ENCODE data around the gene CCDC102B. TPM values are rescaled to one million over a fixed set of nuclear protein-coding genes. Genes with fewer than 3 reads are reported as not detected.
"Not testable (repeated sequence)": the region's sequence is repeated elsewhere in the genome, so short reads cannot be mapped to it uniquely, and the experiment has no call there.

CCDC102B gene
- total RNA-seq, 1 donor from 2014 or later, result 8.2 TPM

DNA sequence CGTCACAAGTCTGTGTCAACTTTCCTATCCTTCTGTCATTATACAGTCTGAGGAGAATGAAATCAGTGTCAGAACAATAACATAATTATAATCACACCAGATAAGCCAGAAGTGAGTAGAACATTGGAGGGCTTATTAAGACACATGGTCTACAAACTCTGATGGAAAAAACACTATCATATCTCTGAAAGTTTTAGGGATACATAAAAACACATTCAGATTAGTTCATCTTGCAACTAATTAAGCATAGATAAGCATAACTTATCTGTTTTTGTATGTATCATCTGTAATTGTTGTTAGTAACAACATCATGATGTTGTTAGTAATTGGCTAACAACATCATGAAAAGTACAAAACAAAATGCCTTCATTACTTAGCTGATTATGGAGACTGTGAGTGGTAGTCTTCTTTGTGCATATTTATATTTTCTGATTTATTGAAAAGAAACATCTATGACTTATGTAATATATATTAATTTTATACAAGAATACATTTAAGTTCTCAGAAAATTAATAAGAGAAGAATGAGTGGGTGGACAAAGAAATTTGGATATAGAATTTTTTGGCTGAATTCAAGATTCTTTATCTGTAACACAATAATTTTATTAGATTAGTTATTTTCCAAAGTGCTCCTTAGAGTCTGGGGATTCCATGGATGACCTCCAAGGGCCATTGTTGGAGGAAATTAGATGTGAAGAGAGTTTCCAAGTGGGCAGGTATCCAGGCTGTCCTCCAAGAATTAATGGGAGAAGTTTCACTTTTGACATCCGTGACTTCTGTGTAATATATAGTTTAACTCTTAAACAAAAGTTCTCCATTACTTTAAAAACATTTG lies 16.9 kb upstream of the CCDC102B start:
- Mint-ChIP-seq H3K27ac (ENCODE audit: unreplicated experiment) (no peak overlapping the region), H3K27me3 (ENCODE audit: unreplicated experiment) (no peaks in the 10 kb centered on the region)
- TF ChIP-seq, protein P1, sequence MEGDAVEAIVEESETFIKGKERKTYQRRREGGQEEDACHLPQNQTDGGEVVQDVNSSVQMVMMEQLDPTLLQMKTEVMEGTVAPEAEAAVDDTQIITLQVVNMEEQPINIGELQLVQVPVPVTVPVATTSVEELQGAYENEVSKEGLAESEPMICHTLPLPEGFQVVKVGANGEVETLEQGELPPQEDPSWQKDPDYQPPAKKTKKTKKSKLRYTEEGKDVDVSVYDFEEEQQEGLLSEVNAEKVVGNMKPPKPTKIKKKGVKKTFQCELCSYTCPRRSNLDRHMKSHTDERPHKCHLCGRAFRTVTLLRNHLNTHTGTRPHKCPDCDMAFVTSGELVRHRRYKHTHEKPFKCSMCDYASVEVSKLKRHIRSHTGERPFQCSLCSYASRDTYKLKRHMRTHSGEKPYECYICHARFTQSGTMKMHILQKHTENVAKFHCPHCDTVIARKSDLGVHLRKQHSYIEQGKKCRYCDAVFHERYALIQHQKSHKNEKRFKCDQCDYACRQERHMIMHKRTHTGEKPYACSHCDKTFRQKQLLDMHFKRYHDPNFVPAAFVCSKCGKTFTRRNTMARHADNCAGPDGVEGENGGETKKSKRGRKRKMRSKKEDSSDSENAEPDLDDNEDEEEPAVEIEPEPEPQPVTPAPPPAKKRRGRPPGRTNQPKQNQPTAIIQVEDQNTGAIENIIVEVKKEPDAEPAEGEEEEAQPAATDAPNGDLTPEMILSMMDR (IDR thresholded peaks at IDR 0.05; ENCODE audit: unreplicated experiment), result no peak

DNA sequence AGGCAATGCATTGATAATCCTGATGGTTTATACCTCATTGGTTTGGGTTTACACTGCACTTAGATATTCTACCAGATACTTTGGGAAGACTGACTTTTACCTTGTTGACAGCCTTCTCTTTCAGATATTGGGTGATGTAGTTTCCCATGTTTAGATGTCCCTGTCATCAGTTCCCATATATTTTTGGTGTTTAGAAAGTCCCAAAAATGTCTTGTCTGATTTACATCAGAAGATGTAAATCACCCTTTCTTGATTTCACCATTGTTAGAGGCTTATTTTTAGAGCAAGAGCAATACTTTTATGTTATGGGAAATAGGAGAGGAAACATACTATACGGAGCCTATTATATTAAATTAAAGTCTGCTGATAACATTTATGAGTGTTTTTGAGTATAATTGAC lies 14.4 kb upstream of the CCDC102B start:
- Mint-ChIP-seq H3K27ac (ENCODE audit: unreplicated experiment) (no peak overlapping the region), H3K4me3 (ENCODE audit: unreplicated experiment) (no peak overlapping the region), H3K36me3 (ENCODE audit: low read depth, unreplicated experiment) (no peaks in the 10 kb centered on the region), H3K4me1 (ENCODE audit: unreplicated experiment) (no peaks in the 10 kb centered on the region), H3K9me3 (ENCODE audit: unreplicated experiment) (no peaks in the 10 kb centered on the region), H3K27me3 (ENCODE audit: unreplicated experiment) (no peaks in the 10 kb centered on the region)
- TF ChIP-seq, protein P1 (IDR thresholded peaks at IDR 0.05; ENCODE audit: unreplicated experiment), result no peak
- DNase-seq (ENCODE audit: low spot score), result no peak

More for the DNA sequence above, 16.9 kb upstream of the CCDC102B start:
- no peaks in the 10 kb centered on the region for H3K9me3 Mint-ChIP-seq (ENCODE audit: unreplicated experiment)
- H3K4me3 Mint-ChIP-seq (ENCODE audit: unreplicated experiment), result no peak overlapping the region
- no peaks in the 10 kb centered on the region for H3K36me3 Mint-ChIP-seq (ENCODE audit: low read depth, unreplicated experiment)
- no peak for DNase-seq (ENCODE audit: low spot score)
- H3K4me1 Mint-ChIP-seq (ENCODE audit: unreplicated experiment), result no peaks in the 10 kb centered on the region

DNA sequence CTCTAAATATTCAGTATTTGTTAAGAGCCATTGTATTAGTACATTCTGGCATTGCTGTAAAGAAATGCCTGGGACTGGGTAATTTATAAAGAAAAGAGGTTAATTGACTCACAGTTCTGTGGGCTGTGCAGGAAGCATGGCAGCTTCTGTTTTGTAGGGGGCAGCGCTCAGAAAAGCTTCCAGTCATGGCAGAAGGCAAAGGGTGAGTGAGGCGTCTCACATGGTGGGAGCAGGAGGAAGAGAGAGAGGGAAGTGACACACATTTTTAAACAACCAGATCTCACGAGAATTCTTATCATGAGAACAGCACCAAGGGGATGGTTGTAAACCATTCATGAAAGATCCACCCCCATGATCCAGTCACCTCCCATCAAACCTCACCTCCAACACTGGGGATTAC lies 13.8 kb upstream of the CCDC102B start:
- H3K4me1 Mint-ChIP-seq (ENCODE audit: unreplicated experiment), result no peaks in the 10 kb centered on the region
- H3K9me3 Mint-ChIP-seq (ENCODE audit: unreplicated experiment), result no peaks in the 10 kb centered on the region
- DNase-seq (ENCODE audit: low spot score), result no peak
- no peaks in the 10 kb centered on the region for H3K36me3 Mint-ChIP-seq (ENCODE audit: low read depth, unreplicated experiment)
- no peaks in the 10 kb centered on the region for H3K27me3 Mint-ChIP-seq (ENCODE audit: unreplicated experiment)
- TF ChIP-seq, protein P1 (IDR thresholded peaks at IDR 0.05; ENCODE audit: unreplicated experiment), result no peak
- no peak overlapping the region for H3K4me3 Mint-ChIP-seq (ENCODE audit: unreplicated experiment)
- H3K27ac Mint-ChIP-seq (ENCODE audit: unreplicated experiment), result no peak overlapping the region

DNA sequence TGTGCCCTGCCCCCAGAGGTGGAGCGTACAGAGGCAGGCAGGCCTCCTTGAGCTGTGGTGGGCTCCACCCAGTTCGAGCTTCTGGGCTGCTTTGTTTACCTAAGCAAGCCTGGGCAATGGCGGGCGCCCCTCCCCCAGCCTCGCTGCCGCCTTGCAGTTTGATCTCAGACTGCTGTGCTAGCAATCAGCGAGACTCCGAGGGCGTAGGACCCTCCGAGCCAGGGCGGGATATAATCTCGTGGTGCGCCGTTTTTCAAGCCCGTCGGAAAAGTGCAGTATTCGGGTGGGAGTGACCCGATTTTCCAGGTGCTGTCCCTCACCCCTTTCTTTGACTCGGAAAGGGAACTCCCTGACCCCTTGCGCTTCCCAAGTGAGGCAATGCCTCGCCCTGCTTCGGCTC lies 7.6 kb upstream of the CCDC102B start:
- not testable (repeated sequence) for H3K27ac Mint-ChIP-seq (ENCODE audit: unreplicated experiment); H3K27me3 Mint-ChIP-seq (ENCODE audit: unreplicated experiment); H3K36me3 Mint-ChIP-seq (ENCODE audit: low read depth, unreplicated experiment); H3K4me3 Mint-ChIP-seq (ENCODE audit: unreplicated experiment); H3K4me1 Mint-ChIP-seq (ENCODE audit: unreplicated experiment); DNase-seq (ENCODE audit: low spot score); H3K9me3 Mint-ChIP-seq (ENCODE audit: unreplicated experiment)

DNA sequence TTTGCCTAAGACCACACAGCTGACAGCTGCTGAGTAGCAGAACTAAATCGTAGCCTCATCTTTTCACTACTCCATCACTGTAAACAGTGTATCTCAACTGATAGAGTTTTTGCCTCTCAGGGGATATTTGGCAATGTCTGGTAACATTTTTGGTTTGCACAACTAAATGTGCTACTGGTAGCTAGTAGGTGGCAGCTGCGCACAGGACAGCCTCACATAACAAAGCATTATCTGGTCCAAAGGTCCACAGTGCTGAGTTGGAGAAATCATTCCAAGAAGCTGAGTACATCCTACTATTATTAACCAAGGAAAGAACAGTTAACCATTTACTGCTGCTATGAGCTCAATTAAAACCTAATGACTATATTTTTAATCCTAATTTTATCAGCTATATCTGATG lies 6.1 kb upstream of the CCDC102B start:
- TF ChIP-seq, protein P1 (IDR thresholded peaks at IDR 0.05; ENCODE audit: unreplicated experiment), result no peak
- peaks cover 2% of the 10 kb centered on the region for H3K27me3 Mint-ChIP-seq (ENCODE audit: unreplicated experiment)
- H3K9me3 Mint-ChIP-seq (ENCODE audit: unreplicated experiment), result no peaks in the 10 kb centered on the region
- H3K36me3 Mint-ChIP-seq (ENCODE audit: low read depth, unreplicated experiment), result no peaks in the 10 kb centered on the region
- no peak for DNase-seq (ENCODE audit: low spot score)
- no peaks in the 10 kb centered on the region for H3K4me1 Mint-ChIP-seq (ENCODE audit: unreplicated experiment)
- H3K27ac Mint-ChIP-seq (ENCODE audit: unreplicated experiment), result no peak overlapping the region
- H3K4me3 Mint-ChIP-seq (ENCODE audit: unreplicated experiment), result no peak overlapping the region
